Epithelial cell of proximal tubule (primary cell): Measurements from ENCODE around the gene PGC. TPM values are rescaled to one million over a fixed set of nuclear protein-coding genes. Genes with fewer than 3 reads are reported as not detected.

ENCODE experiments used
- DNase-seq: peaks from one replicate; pipeline ENCODE4 v3.0.0-alpha.2; 2011; ENCODE audit warnings: low read depth
- H3K4me3 ChIP-seq: 2 replicates; pipeline ENCODE4 v1.5.1; 2011; ENCODE audit warnings: low read depth, mild to moderate bottlenecking, low read length
- CTCF ChIP-seq: conservative IDR thresholded peaks from 2 replicates; pipeline ENCODE4 v1.5.1; 2012; ENCODE audit warnings: low read depth, mild to moderate bottlenecking, low read length
- total RNA-seq: library from RNA; depleted of rRNA; stranded (reverse); fragments of >200 nt; gene quantifications from 2 replicates; pipeline ENCODE4 v1.2.3, GENCODE V29; 2015

PGC gene
- total RNA-seq, 1 donor from 2014 or later: not detected

GRCh38 chr6:41690541-41691330, 56.5 kb downstream of the PGC start:
- no peak for DNase-seq
- TF ChIP-seq CTCF: no peak
- H3K4me3 ChIP-seq: no peak overlapping the region

- H3K4me3 ChIP-seq: no peak overlapping the region
- TF ChIP-seq CTCF: no peak
- DNase-seq: no peak
Measured at GRCh38 chr6:41689171-41690008, 57.8 kb downstream of the PGC start.

DNA sequence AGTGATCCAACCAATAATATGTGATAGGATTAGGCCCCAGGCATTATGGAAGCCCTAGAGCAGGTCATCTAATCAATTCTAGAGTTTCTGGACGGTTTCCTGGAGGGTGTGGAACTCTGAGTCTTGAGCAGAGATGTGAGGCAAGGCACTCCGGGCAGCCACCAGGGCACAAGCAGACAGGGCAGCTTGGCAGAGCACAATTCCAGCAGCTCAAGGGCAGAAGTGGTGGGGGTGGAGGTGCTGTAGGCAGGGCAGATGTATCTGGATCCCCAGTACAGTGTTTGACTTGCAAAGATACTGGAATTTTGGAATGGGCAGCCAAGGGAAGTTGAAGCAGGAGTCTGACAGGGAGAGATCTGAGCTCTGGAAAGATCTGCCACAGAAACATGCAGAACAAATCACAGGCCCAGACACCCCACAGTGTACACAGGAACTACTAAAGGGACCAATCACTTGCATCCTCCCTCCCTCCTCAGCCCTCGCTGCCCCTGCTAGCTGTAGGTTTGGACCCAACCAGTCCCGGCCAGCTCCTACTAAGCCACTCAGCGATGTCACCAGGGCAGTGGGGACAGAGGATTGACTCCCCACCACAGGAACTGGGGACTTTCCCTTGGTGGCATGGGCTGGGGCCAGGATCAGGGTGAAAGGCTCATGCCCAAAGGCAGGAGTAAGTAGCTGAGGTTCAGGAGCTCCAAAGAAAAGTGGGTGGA, 58.8 kb downstream of the PGC start:
- H3K4me3 ChIP-seq: no peak overlapping the region
- DNase-seq: no peak
- TF ChIP-seq CTCF: no peak

DNA sequence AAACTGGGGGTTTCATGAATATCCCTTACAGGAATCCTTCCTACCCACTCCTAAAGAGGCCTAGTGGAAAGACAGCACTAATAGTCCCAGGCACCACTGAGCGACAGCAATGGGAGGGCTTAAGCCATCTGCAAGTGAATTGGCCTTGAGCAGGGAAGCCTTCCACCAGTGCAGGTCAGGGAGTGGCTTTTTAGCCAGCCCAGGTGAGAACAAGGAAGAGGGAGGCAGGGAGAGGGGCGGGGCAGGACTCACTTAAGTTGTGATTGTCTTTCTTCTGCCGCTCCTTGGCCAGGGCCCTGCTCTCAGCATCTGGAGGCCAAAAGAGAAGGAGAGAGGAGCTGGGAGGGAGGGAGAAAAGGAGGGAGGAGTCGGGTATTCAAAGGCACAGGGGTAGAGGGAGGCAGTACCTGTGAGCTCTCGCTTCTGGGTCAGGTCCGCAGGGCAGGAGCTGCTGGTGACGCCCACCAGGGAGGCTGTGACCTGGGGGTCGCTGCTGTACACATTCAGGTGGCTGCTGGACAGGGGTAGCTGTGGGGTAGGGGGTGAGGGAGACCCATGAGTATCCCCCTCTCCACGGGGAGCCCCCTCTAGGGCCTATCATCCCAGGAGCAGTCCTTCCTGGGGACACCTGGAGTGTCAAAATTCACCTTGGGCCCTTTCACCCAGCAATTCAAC, 59.6 kb downstream of the PGC start:
- no peak for DNase-seq

More for the DNA sequence above, 59.6 kb downstream of the PGC start:
- no peak overlapping the region for H3K4me3 ChIP-seq
- TF ChIP-seq CTCF: no peak

Other genes with a start within 250 kb of the PGC start
- 7.5 and 10.2 TPM in 2 replicates for gene FOXP4, start 201.0 kb downstream of the PGC start, total RNA-seq
- 48.5 and 61.2 TPM in 2 replicates for gene MDFI, start 108.9 kb downstream of the PGC start, total RNA-seq
- gene TFEB, start 11.8 kb downstream of the PGC start, total RNA-seq: 2.4 and 3.3 TPM in 2 replicates
- 2.0 and 6.1 TPM in 2 replicates for gene FRS3, start 32.5 kb upstream of the PGC start, total RNA-seq
- 2.2 TPM in 1 of 2 replicates, not detected in the other for gene PRICKLE4, start 33.4 kb upstream of the PGC start, total RNA-seq
- gene TOMM6, start 40.3 kb upstream of the PGC start, total RNA-seq: 224 and 302 TPM in 2 replicates
- gene USP49, start 148.0 kb upstream of the PGC start, total RNA-seq: 0.94 and 2.7 TPM in 2 replicates
- 20.9 and 27.1 TPM in 2 replicates for gene MED20, start 173.7 kb upstream of the PGC start, total RNA-seq
- gene BYSL, start 174.1 kb upstream of the PGC start, total RNA-seq: 8.7 and 27.3 TPM in 2 replicates
- gene CCND3, start 194.4 kb upstream of the PGC start, total RNA-seq: 45.4 and 54.2 TPM in 2 replicates